ENCODE measurements around the gene CST1. TPM values are rescaled to one million over a fixed set of nuclear protein-coding genes. Genes with fewer than 3 reads are reported as not detected.
"Not testable (repeated sequence)": the region's sequence is repeated elsewhere in the genome, so short reads cannot be mapped to it uniquely, and the experiment has no call there.

CST1 gene
- polyA plus RNA-seq, 1 experiment: not detected

- POLR2A ChIA-PET: no interaction called here
- no peak for DNase-seq (ENCODE audit: low read depth)
- H3K36me3 ChIP-seq (ENCODE audit: control insufficient read depth, insufficient read depth, low read length): no peaks in the 10 kb centered on the region
- H3K27me3 ChIP-seq (ENCODE audit: control insufficient read depth, insufficient read depth, low read length): no peaks in the 10 kb centered on the region; the same call in 1 of the 2 replicates
- TF ChIP-seq CTCF (IDR thresholded peaks at IDR 0.05; ENCODE audit: insufficient read depth, low read depth, low read length): no peak
- H3K4me3 ChIP-seq (ENCODE audit: low read depth, low read length): no peak overlapping the region
- CTCF ChIA-PET: no interaction called here
These were observed 22.8 kb upstream of the CST1 start for GRCh38 chr20:23773579-23773978.

GRCh38 chr20:23773127-23773526, 22.4 kb upstream of the CST1 start:
- DNase-seq (ENCODE audit: low read depth): no peak
- H3K4me3 ChIP-seq (ENCODE audit: low read depth, low read length): no peak overlapping the region
- POLR2A ChIA-PET: no interaction called here
- H3K36me3 ChIP-seq (ENCODE audit: control insufficient read depth, insufficient read depth, low read length): no peaks in the 10 kb centered on the region
- TF ChIP-seq CTCF (IDR thresholded peaks at IDR 0.05; ENCODE audit: insufficient read depth, low read depth, low read length): no peak
- CTCF ChIA-PET: no interaction called here
- no peaks in the 10 kb centered on the region; the same call in 1 of the 2 replicates for H3K27me3 ChIP-seq (ENCODE audit: control insufficient read depth, insufficient read depth, low read length)

GRCh38 chr20:23772074-23772473, 21.3 kb upstream of the CST1 start:
- DNase-seq (ENCODE audit: low read depth): no peak
- Histone ChIP-seq H3K4me3 (ENCODE audit: low read depth, low read length) (no peak overlapping the region), H3K36me3 (ENCODE audit: control insufficient read depth, insufficient read depth, low read length) (no peaks in the 10 kb centered on the region), H3K27me3 (ENCODE audit: control insufficient read depth, insufficient read depth, low read length) (no peaks in the 10 kb centered on the region; the same call in 1 of the 2 replicates)
- ChIA-PET CTCF (no interaction called here), POLR2A (no interaction called here)
- no peak for TF ChIP-seq CTCF (IDR thresholded peaks at IDR 0.05; ENCODE audit: insufficient read depth, low read depth, low read length)

- no peak for DNase-seq (ENCODE audit: low read depth)
- POLR2A ChIA-PET: no interaction called here
- Histone ChIP-seq H3K27me3 (ENCODE audit: control insufficient read depth, insufficient read depth, low read length) (no peaks in the 10 kb centered on the region; the same call in 1 of the 2 replicates), H3K4me3 (ENCODE audit: low read depth, low read length) (no peak overlapping the region), H3K36me3 (ENCODE audit: control insufficient read depth, insufficient read depth, low read length) (no peaks in the 10 kb centered on the region)
- no peak for TF ChIP-seq CTCF (IDR thresholded peaks at IDR 0.05; ENCODE audit: insufficient read depth, low read depth, low read length)
- CTCF ChIA-PET: interaction anchor here (0.8 to 2.0 kb wide), 3 partner anchors 10 to 47 kb away, joined by 3 to 5 read pairs (median 4); no protein-coding TSS in a partner anchor
These were observed 19.6 kb upstream of the CST1 start for GRCh38 chr20:23770384-23770783.

GRCh38 chr20:23768520-23768919, 17.8 kb upstream of the CST1 start:
- DNase-seq (ENCODE audit: low read depth); H3K4me3 ChIP-seq (ENCODE audit: low read depth, low read length); H3K36me3 ChIP-seq (ENCODE audit: control insufficient read depth, insufficient read depth, low read length); POLR2A ChIA-PET; H3K27me3 ChIP-seq (ENCODE audit: control insufficient read depth, insufficient read depth, low read length): not testable (repeated sequence)
- CTCF ChIA-PET: interaction anchor here (0.9 kb wide), 1 partner anchor 13 kb away, joined by 3 read pairs; no protein-coding TSS in a partner anchor

GRCh38 chr20:23766531-23766930, 15.8 kb upstream of the CST1 start:
- ChIA-PET CTCF (no interaction called here), POLR2A (no interaction called here)
- H3K4me3 ChIP-seq (ENCODE audit: low read depth, low read length): no peak overlapping the region
- TF ChIP-seq CTCF (IDR thresholded peaks at IDR 0.05; ENCODE audit: insufficient read depth, low read depth, low read length): no peak
- H3K36me3 ChIP-seq (ENCODE audit: control insufficient read depth, insufficient read depth, low read length): no peaks in the 10 kb centered on the region
- no peak for DNase-seq (ENCODE audit: low read depth)
- peaks cover 1% of the 10 kb centered on the region; the same call in 1 of the 2 replicates for H3K27me3 ChIP-seq (ENCODE audit: control insufficient read depth, insufficient read depth, low read length)

Data from BJ (cell line).